ENCODE results near the gene DDHD1.

DDHD1 gene

DNA sequence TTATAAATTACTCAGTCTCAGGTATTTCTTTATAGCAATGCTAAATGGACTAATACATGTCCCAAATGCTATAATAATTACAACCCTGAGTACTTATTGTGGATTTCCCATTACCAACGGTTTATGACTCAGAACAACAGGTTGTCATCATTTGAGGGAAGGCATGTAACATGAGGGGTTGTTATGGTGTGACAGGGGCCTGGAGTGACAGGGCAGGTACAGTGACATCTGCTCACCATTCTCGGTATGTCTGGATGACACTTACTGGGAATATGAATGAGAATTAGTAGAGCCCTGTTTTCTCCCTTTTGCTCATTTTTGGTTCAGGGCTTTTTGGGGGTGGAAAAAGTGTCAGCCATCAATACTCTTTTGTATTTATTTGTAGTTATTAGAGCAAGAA lies 166.1 kb downstream of the DDHD1 start (continued):
- TF ChIP-seq, protein P1, sequence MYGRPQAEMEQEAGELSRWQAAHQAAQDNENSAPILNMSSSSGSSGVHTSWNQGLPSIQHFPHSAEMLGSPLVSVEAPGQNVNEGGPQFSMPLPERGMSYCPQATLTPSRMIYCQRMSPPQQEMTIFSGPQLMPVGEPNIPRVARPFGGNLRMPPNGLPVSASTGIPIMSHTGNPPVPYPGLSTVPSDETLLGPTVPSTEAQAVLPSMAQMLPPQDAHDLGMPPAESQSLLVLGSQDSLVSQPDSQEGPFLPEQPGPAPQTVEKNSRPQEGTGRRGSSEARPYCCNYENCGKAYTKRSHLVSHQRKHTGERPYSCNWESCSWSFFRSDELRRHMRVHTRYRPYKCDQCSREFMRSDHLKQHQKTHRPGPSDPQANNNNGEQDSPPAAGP (tag by site-specific recombination; IDR thresholded peaks at IDR 0.05), result no peak
- TF ChIP-seq, protein P2, sequence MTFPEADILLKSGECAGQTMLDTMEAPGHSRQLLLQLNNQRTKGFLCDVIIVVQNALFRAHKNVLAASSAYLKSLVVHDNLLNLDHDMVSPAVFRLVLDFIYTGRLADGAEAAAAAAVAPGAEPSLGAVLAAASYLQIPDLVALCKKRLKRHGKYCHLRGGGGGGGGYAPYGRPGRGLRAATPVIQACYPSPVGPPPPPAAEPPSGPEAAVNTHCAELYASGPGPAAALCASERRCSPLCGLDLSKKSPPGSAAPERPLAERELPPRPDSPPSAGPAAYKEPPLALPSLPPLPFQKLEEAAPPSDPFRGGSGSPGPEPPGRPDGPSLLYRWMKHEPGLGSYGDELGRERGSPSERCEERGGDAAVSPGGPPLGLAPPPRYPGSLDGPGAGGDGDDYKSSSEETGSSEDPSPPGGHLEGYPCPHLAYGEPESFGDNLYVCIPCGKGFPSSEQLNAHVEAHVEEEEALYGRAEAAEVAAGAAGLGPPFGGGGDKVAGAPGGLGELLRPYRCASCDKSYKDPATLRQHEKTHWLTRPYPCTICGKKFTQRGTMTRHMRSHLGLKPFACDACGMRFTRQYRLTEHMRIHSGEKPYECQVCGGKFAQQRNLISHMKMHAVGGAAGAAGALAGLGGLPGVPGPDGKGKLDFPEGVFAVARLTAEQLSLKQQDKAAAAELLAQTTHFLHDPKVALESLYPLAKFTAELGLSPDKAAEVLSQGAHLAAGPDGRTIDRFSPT (tag by site-specific recombination; IDR thresholded peaks at IDR 0.05), result no peak
- no peak for TF ChIP-seq KLF9 (tag by site-specific recombination; IDR thresholded peaks at IDR 0.05; ENCODE audit: low read depth)
- TF ChIP-seq ZNF768 (tag by site-specific recombination; IDR thresholded peaks at IDR 0.05), result no peak
- TF ChIP-seq ZNF830 (tag by site-specific recombination; IDR thresholded peaks at IDR 0.05; ENCODE audit: low read depth), result no peak
- no peak for TF ChIP-seq HOXC10 (CRISPR knock-in tag; IDR thresholded peaks at IDR 0.05)
- no peak for TF ChIP-seq ZNF175 (tag by site-specific recombination; IDR thresholded peaks at IDR 0.05)
- TF ChIP-seq, protein P3, sequence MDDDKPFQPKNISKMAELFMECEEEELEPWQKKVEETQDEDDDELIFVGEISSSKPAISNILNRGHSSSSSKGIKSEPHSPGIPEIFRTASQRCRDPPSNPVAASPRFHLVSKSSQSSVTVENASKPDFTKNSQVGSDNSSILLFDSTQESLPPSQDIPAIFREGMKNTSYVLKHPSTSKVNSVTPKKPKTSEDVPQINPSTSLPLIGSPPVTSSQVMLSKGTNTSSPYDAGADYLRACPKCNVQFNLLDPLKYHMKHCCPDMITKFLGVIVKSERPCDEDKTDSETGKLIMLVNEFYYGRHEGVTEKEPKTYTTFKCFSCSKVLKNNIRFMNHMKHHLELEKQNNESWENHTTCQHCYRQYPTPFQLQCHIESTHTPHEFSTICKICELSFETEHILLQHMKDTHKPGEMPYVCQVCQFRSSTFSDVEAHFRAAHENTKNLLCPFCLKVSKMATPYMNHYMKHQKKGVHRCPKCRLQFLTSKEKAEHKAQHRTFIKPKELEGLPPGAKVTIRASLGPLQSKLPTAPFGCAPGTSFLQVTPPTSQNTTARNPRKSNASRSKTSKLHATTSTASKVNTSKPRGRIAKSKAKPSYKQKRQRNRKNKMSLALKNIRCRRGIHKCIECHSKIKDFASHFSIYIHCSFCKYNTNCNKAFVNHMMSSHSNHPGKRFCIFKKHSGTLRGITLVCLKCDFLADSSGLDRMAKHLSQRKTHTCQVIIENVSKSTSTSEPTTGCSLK (tag by site-specific recombination; IDR thresholded peaks at IDR 0.05), result no peak
- TF ChIP-seq GLIS2 (tag by site-specific recombination; IDR thresholded peaks at IDR 0.05), result no peak
